ENCODE results near the gene ITIH6. TPM values are rescaled to one million over a fixed set of nuclear protein-coding genes. Genes with fewer than 3 reads are reported as not detected.
A peak's percentile ranks its signal among the peaks of the same experiment; 100 is the strongest.
"Not testable (repeated sequence)": the region's sequence is repeated elsewhere in the genome, so short reads cannot be mapped to it uniquely, and the experiment has no call there.

Gene ITIH6, protein sequence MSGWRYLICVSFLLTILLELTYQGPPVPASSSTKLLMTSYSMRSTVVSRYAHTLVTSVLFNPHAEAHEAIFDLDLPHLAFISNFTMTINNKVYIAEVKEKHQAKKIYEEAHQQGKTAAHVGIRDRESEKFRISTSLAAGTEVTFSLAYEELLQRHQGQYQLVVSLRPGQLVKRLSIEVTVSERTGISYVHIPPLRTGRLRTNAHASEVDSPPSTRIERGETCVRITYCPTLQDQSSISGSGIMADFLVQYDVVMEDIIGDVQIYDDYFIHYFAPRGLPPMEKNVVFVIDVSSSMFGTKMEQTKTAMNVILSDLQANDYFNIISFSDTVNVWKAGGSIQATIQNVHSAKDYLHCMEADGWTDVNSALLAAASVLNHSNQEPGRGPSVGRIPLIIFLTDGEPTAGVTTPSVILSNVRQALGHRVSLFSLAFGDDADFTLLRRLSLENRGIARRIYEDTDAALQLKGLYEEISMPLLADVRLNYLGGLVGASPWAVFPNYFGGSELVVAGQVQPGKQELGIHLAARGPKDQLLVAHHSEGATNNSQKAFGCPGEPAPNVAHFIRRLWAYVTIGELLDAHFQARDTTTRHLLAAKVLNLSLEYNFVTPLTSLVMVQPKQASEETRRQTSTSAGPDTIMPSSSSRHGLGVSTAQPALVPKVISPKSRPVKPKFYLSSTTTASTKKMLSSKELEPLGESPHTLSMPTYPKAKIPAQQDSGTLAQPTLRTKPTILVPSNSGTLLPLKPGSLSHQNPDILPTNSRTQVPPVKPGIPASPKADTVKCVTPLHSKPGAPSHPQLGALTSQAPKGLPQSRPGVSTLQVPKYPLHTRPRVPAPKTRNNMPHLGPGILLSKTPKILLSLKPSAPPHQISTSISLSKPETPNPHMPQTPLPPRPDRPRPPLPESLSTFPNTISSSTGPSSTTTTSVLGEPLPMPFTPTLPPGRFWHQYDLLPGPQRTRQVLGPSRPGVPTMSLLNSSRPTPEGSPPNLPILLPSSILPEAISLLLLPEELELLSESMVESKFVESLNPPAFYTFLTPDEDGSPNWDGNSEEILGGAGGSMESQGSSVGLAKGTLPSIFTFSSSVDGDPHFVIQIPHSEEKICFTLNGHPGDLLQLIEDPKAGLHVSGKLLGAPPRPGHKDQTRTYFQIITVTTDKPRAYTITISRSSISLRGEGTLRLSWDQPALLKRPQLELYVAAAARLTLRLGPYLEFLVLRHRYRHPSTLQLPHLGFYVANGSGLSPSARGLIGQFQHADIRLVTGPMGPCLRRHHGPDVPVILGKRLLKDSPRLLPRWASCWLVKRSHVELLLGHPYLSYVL
- polyA plus RNA-seq (2013, experiment 1 of 2) = 0.07 TPM
- 0.11 TPM for polyA plus RNA-seq (2013, experiment 2 of 2)

- Histone ChIP-seq H4K8ac (ENCODE audit: low read length) (no peak within 1 kb of the TSS), H3K9me3 (ENCODE audit: control insufficient read depth, low read length) (no peaks in the 10 kb centered on the region), H3K23ac (ENCODE audit: low read length in 2 of 2) (no peak within 1 kb of the TSS), H2BK15ac (ENCODE audit: low read depth, poor library complexity, severe bottlenecking) (no peak within 1 kb of the TSS), H3K27ac (ENCODE audit: low read length, poor library complexity, severe bottlenecking) (no peak within 1 kb of the TSS), H3K9ac (ENCODE audit: low read length) (no peak within 1 kb of the TSS), H3K4me3 (ENCODE audit: insufficient read depth in 1 of 2, low read depth in 1 of 2, low read length in 2 of 2) (no peak within 1 kb of the TSS), H4K91ac (ENCODE audit: low read length) (no peak within 1 kb of the TSS), H3K79me1 (replicated peaks; ENCODE audit: low read length, poor library complexity, severe bottlenecking) (no peaks in the 10 kb centered on the region), H2BK12ac (ENCODE audit: low read length in 2 of 2) (no peak within 1 kb of the TSS), H3K4me2 (ENCODE audit: low read length, poor library complexity, severe bottlenecking) (no peak within 1 kb of the TSS), H2BK120ac (ENCODE audit: low read depth, low read length) (no peak within 1 kb of the TSS), H3K4ac (ENCODE audit: low read depth in 1 of 2, low read length in 2 of 2) (no peak within 1 kb of the TSS), H3K27me3 (ENCODE audit: control insufficient read depth in 1 of 2, insufficient read depth in 1 of 2, low read length in 2 of 2) (peaks cover 6 to 64% of the 10 kb centered on the region in 2 experiments), H2AK5ac (ENCODE audit: low read length, severe bottlenecking) (no peak within 1 kb of the TSS), H3K14ac (ENCODE audit: low read length in 2 of 2) (no peak within 1 kb of the TSS), H3K36me3 (ENCODE audit: control insufficient read depth in 1 of 2, insufficient read depth in 2 of 2, low read depth in 1 of 2, low read length in 2 of 2) (no peaks in the 10 kb centered on the region), H2AFZ (ENCODE audit: low read depth, low read length) (no peak within 1 kb of the TSS), H3K18ac (ENCODE audit: low read depth in 1 of 2, low read length in 2 of 2) (no peak within 1 kb of the TSS), H2BK5ac (ENCODE audit: low read depth, low read length, poor library complexity, severe bottlenecking) (no peak within 1 kb of the TSS), H3K4me1 (ENCODE audit: control insufficient read depth, insufficient read depth, low read depth, low read length) (no peaks in the 10 kb centered on the region)
- WGBS = no CpG with 5 or more reads among the region's 2 CpGs
- DNase-seq = peak; percentile 10
Measured at GRCh38 chrX:54798137-54798536, at the start of gene ITIH6. ITIH6 (minus strand) TSS chrX:54798255; CDS start chrX:54798210, 45 bp downstream.

- not testable (repeated sequence) for H3K4ac ChIP-seq (ENCODE audit: low read depth in 1 of 2, low read length in 2 of 2); H3K79me1 ChIP-seq (replicated peaks; ENCODE audit: low read length, poor library complexity, severe bottlenecking); H3K27me3 ChIP-seq (ENCODE audit: control insufficient read depth in 1 of 2, insufficient read depth in 1 of 2, low read length in 2 of 2); H4K8ac ChIP-seq (ENCODE audit: low read length); DNase-seq; H2BK5ac ChIP-seq (ENCODE audit: low read depth, low read length, poor library complexity, severe bottlenecking); H2AFZ ChIP-seq (ENCODE audit: low read depth, low read length); H3K14ac ChIP-seq (ENCODE audit: low read length in 2 of 2); H4K91ac ChIP-seq (ENCODE audit: low read length); H2BK12ac ChIP-seq (ENCODE audit: low read length in 2 of 2); H3K4me2 ChIP-seq (ENCODE audit: low read length, poor library complexity, severe bottlenecking); H3K9me3 ChIP-seq (ENCODE audit: control insufficient read depth, low read length); H2BK15ac ChIP-seq (ENCODE audit: low read depth, poor library complexity, severe bottlenecking); H2BK120ac ChIP-seq (ENCODE audit: low read depth, low read length); H3K4me1 ChIP-seq (ENCODE audit: control insufficient read depth, insufficient read depth, low read depth, low read length); H3K9ac ChIP-seq (ENCODE audit: low read length); H2AK5ac ChIP-seq (ENCODE audit: low read length, severe bottlenecking); H3K27ac ChIP-seq (ENCODE audit: low read length, poor library complexity, severe bottlenecking); H3K36me3 ChIP-seq (ENCODE audit: control insufficient read depth in 1 of 2, insufficient read depth in 2 of 2, low read depth in 1 of 2, low read length in 2 of 2); H3K23ac ChIP-seq (ENCODE audit: low read length in 2 of 2); H3K4me3 ChIP-seq (ENCODE audit: insufficient read depth in 1 of 2, low read depth in 1 of 2, low read length in 2 of 2); H3K18ac ChIP-seq (ENCODE audit: low read depth in 1 of 2, low read length in 2 of 2)
- WGBS = no CpG with 5 or more reads among the region's 2 CpGs
Measured at GRCh38 chrX:54847700-54848099, 49.6 kb upstream of the ITIH6 start.

GRCh38 chrX:54843050-54843449, 45.0 kb upstream of the ITIH6 start:
- Histone ChIP-seq H4K91ac (ENCODE audit: low read length) (no peak overlapping the region), H3K27me3 (ENCODE audit: control insufficient read depth in 1 of 2, insufficient read depth in 1 of 2, low read length in 2 of 2) (peaks cover 0 to 24% of the 10 kb centered on the region in 2 experiments), H3K18ac (ENCODE audit: low read depth in 1 of 2, low read length in 2 of 2) (no peak overlapping the region), H3K4me3 (ENCODE audit: insufficient read depth in 1 of 2, low read depth in 1 of 2, low read length in 2 of 2) (no peak overlapping the region), H3K9me3 (ENCODE audit: control insufficient read depth, low read length) (peaks cover 2% of the 10 kb centered on the region), H3K14ac (ENCODE audit: low read length in 2 of 2) (no peak overlapping the region), H3K9ac (ENCODE audit: low read length) (no peak overlapping the region), H2BK5ac (ENCODE audit: low read depth, low read length, poor library complexity, severe bottlenecking) (no peak overlapping the region), H3K4me2 (ENCODE audit: low read length, poor library complexity, severe bottlenecking) (no peak overlapping the region), H3K4ac (ENCODE audit: low read depth in 1 of 2, low read length in 2 of 2) (no peak overlapping the region), H3K36me3 (ENCODE audit: control insufficient read depth in 1 of 2, insufficient read depth in 2 of 2, low read depth in 1 of 2, low read length in 2 of 2) (no peaks in the 10 kb centered on the region), H3K79me1 (replicated peaks; ENCODE audit: low read length, poor library complexity, severe bottlenecking) (no peaks in the 10 kb centered on the region), H2BK15ac (ENCODE audit: low read depth, poor library complexity, severe bottlenecking) (no peak overlapping the region), H2BK120ac (ENCODE audit: low read depth, low read length) (no peak overlapping the region), H2AK5ac (ENCODE audit: low read length, severe bottlenecking) (no peak overlapping the region), H3K4me1 (ENCODE audit: control insufficient read depth, insufficient read depth, low read depth, low read length) (no peaks in the 10 kb centered on the region), H4K8ac (ENCODE audit: low read length) (no peak overlapping the region), H3K27ac (ENCODE audit: low read length, poor library complexity, severe bottlenecking) (no peak overlapping the region), H2AFZ (ENCODE audit: low read depth, low read length) (no peak overlapping the region), H3K23ac (ENCODE audit: low read length in 2 of 2) (no peak overlapping the region), H2BK12ac (ENCODE audit: low read length in 2 of 2) (no peak overlapping the region)
- WGBS = no CpG with 5 or more reads among the region's 2 CpGs
- no peak for DNase-seq
